Uterus (tissue), 2 donors: ENCODE data around the gene COL23A1.

Source experiments
- POLR2A ChIP-seq, 2 donors: fragments of 450-650 bp; IDR thresholded peaks; one replicate each; pipeline ENCODE4 v1.6.1; 2016; ENCODE audit warnings: antibody characterized with exemption in 2 of 2, mild to moderate bottlenecking in 1 of 2, moderate library complexity in 1 of 2
- TF ChIP-seq, protein P1 (sequence below), 4 experiments: fragments of 200-600 bp in 2 of 4; fragments of 450-650 bp in 2 of 4; sonication (generic) in 2 of 4; IDR thresholded peaks; one replicate each; pipeline ENCODE4 v1.5.1; 2016 to 2019; ENCODE audit warnings: antibody characterized with exemption in 4 of 4, mild to moderate bottlenecking in 2 of 4, moderate library complexity in 1 of 4

DNA sequence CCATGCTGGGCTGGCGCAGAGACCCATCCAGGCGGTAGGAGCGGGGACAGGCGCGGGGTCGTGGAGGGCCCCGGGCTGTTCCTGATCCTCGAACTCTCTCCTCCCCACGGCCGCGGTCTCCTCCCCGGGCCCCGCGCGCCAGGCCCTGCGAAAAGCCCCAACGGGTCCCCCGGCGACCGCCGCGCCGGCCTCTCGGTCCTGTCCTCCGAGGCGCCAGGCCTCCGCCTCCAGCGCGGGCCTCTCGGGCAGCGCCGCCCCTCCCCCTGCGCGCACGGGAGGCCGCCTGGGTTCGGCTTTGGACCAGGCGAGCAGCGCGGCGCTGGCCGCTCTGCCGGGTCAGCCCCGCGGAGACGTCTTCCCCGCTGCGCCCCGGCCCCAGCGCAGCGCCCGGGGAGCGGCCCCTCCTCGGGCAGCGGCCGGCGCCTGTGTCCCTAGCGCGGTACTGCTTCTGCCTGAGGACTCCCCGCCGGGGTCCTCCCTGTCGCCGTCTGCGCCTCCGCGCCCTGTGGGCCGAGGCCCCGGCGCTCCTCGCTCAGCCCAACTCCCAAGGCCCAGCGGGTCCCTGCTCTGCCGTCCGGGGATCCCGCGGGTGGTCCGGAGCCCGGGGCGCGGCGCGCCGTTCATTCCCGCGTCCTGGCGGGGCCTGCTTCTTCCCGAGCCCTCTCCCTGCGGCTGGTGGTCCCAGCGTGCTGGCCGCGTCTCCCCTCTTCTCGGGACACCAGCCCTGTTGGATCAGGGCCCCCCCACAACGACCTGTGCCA lies 13.4 kb downstream of the COL23A1 start:
- no peak for TF ChIP-seq POLR2A (IDR thresholded peaks at IDR 0.05)
- TF ChIP-seq, protein P1, sequence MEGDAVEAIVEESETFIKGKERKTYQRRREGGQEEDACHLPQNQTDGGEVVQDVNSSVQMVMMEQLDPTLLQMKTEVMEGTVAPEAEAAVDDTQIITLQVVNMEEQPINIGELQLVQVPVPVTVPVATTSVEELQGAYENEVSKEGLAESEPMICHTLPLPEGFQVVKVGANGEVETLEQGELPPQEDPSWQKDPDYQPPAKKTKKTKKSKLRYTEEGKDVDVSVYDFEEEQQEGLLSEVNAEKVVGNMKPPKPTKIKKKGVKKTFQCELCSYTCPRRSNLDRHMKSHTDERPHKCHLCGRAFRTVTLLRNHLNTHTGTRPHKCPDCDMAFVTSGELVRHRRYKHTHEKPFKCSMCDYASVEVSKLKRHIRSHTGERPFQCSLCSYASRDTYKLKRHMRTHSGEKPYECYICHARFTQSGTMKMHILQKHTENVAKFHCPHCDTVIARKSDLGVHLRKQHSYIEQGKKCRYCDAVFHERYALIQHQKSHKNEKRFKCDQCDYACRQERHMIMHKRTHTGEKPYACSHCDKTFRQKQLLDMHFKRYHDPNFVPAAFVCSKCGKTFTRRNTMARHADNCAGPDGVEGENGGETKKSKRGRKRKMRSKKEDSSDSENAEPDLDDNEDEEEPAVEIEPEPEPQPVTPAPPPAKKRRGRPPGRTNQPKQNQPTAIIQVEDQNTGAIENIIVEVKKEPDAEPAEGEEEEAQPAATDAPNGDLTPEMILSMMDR (IDR thresholded peaks at IDR 0.05): no peak
